ENCODE results near the gene RENBP.
"Not testable (repeated sequence)": the region's sequence is repeated elsewhere in the genome, so short reads cannot be mapped to it uniquely, and the experiment has no call there.

The RENBP gene

GRCh38 chrX:153981771-153982533, 37.5 kb upstream of the RENBP start:
- Histone ChIP-seq H3K27me3 (ENCODE audit: control insufficient read depth, insufficient read depth, low read length, poor library complexity, severe bottlenecking) (no peaks in the 10 kb centered on the region), H3K4me3 (ENCODE audit: insufficient read depth, low read depth, low read length) (no peak overlapping the region), H3K4me1 (ENCODE audit: control insufficient read depth, insufficient read depth, low read length) (peaks cover 9% of the 10 kb centered on the region), H3K27ac (ENCODE audit: insufficient read depth, low read depth, low read length, poor library complexity, severe bottlenecking) (no peak overlapping the region), H3K9me3 (ENCODE audit: control insufficient read depth, low read length) (no peaks in the 10 kb centered on the region), H3K36me3 (ENCODE audit: control insufficient read depth, insufficient read depth, low read length) (no peaks in the 10 kb centered on the region)
- WGBS, 2 experiments, result 90 to 92% methylated on average over 52 of the region's 52 CpGs

- Histone ChIP-seq H3K4me3 (ENCODE audit: insufficient read depth, low read depth, low read length) (no peak overlapping the region), H3K9me3 (ENCODE audit: control insufficient read depth, low read length) (no peaks in the 10 kb centered on the region), H3K36me3 (ENCODE audit: control insufficient read depth, insufficient read depth, low read length) (no peaks in the 10 kb centered on the region), H3K27me3 (ENCODE audit: control insufficient read depth, insufficient read depth, low read length, poor library complexity, severe bottlenecking) (no peaks in the 10 kb centered on the region), H3K27ac (ENCODE audit: insufficient read depth, low read depth, low read length, poor library complexity, severe bottlenecking) (no peak overlapping the region), H3K4me1 (ENCODE audit: control insufficient read depth, insufficient read depth, low read length) (peaks cover 9% of the 10 kb centered on the region)
- WGBS, 2 experiments, result 64 to 72% methylated on average over 6 to 7 of the region's 7 CpGs
Observed at GRCh38 chrX:153981231-153981630, 36.8 kb upstream of the RENBP start.

- not testable (repeated sequence) for H3K4me3 ChIP-seq (ENCODE audit: insufficient read depth, low read depth, low read length)
- 90 to 94% methylated on average over 7 of the region's 10 CpGs for WGBS, 2 experiments
Observed at GRCh38 chrX:153980394-153980793, 36.0 kb upstream of the RENBP start.

GRCh38 chrX:153974726-153975286, 30.4 kb upstream of the RENBP start:
- Histone ChIP-seq H3K4me3 (ENCODE audit: insufficient read depth, low read depth, low read length) (no peak overlapping the region), H3K36me3 (ENCODE audit: control insufficient read depth, insufficient read depth, low read length) (no peaks in the 10 kb centered on the region), H3K27me3 (ENCODE audit: control insufficient read depth, insufficient read depth, low read length, poor library complexity, severe bottlenecking) (no peaks in the 10 kb centered on the region), H3K27ac (ENCODE audit: insufficient read depth, low read depth, low read length, poor library complexity, severe bottlenecking) (no peak overlapping the region), H3K4me1 (ENCODE audit: control insufficient read depth, insufficient read depth, low read length) (no peaks in the 10 kb centered on the region), H3K9me3 (ENCODE audit: control insufficient read depth, low read length) (no peaks in the 10 kb centered on the region)
- WGBS, 2 experiments, result 79 to 87% methylated on average over 3 of the region's 3 CpGs

More at GRCh38 chrX:153980394-153980793, 36.0 kb upstream of the RENBP start:
- H3K9me3 ChIP-seq (ENCODE audit: control insufficient read depth, low read length); H3K4me1 ChIP-seq (ENCODE audit: control insufficient read depth, insufficient read depth, low read length); H3K36me3 ChIP-seq (ENCODE audit: control insufficient read depth, insufficient read depth, low read length); H3K27ac ChIP-seq (ENCODE audit: insufficient read depth, low read depth, low read length, poor library complexity, severe bottlenecking); H3K27me3 ChIP-seq (ENCODE audit: control insufficient read depth, insufficient read depth, low read length, poor library complexity, severe bottlenecking): not testable (repeated sequence)

- Histone ChIP-seq H3K27ac (ENCODE audit: insufficient read depth, low read depth, low read length, poor library complexity, severe bottlenecking) (no peak overlapping the region), H3K36me3 (ENCODE audit: control insufficient read depth, insufficient read depth, low read length) (no peaks in the 10 kb centered on the region), H3K9me3 (ENCODE audit: control insufficient read depth, low read length) (no peaks in the 10 kb centered on the region), H3K4me3 (ENCODE audit: insufficient read depth, low read depth, low read length) (no peak overlapping the region), H3K27me3 (ENCODE audit: control insufficient read depth, insufficient read depth, low read length, poor library complexity, severe bottlenecking) (no peaks in the 10 kb centered on the region), H3K4me1 (ENCODE audit: control insufficient read depth, insufficient read depth, low read length) (no peaks in the 10 kb centered on the region)
- WGBS, 2 experiments, result 91 to 92% methylated on average over 14 of the region's 14 CpGs
Observed at GRCh38 chrX:153974003-153974725, 29.7 kb upstream of the RENBP start.

- H3K27ac ChIP-seq (ENCODE audit: insufficient read depth, low read depth, low read length, poor library complexity, severe bottlenecking), result peak overlapping the region; percentile 99
- H3K4me1 ChIP-seq (ENCODE audit: control insufficient read depth, insufficient read depth, low read length), result peaks cover 3% of the 10 kb centered on the region
- peak overlapping the region; percentile 59 for H3K4me3 ChIP-seq (ENCODE audit: insufficient read depth, low read depth, low read length)
- H3K9me3 ChIP-seq (ENCODE audit: control insufficient read depth, low read length), result no peaks in the 10 kb centered on the region
- H3K36me3 ChIP-seq (ENCODE audit: control insufficient read depth, insufficient read depth, low read length), result no peaks in the 10 kb centered on the region
- H3K27me3 ChIP-seq (ENCODE audit: control insufficient read depth, insufficient read depth, low read length, poor library complexity, severe bottlenecking), result no peaks in the 10 kb centered on the region
- whole genome bisulfite sequencing, 2 experiments, result 74 to 80% methylated on average over 14 to 15 of the region's 20 CpGs
Observed at GRCh38 chrX:153973127-153974002, 28.9 kb upstream of the RENBP start.

- H3K4me3 ChIP-seq (ENCODE audit: insufficient read depth, low read depth, low read length), result peak within 1 kb of the TSS; percentile 59
- 0% methylated on average over 101 to 103 of the region's 103 CpGs for WGBS, 2 experiments
- no peaks in the 10 kb centered on the region for H3K27me3 ChIP-seq (ENCODE audit: control insufficient read depth, insufficient read depth, low read length, poor library complexity, severe bottlenecking)
- H3K27ac ChIP-seq (ENCODE audit: insufficient read depth, low read depth, low read length, poor library complexity, severe bottlenecking), result peak within 1 kb of the TSS; percentile 99
- peaks cover 11% of the 10 kb centered on the region for H3K4me1 ChIP-seq (ENCODE audit: control insufficient read depth, insufficient read depth, low read length)
- no peaks in the 10 kb centered on the region for H3K9me3 ChIP-seq (ENCODE audit: control insufficient read depth, low read length)
- H3K36me3 ChIP-seq (ENCODE audit: control insufficient read depth, insufficient read depth, low read length), result no peaks in the 10 kb centered on the region
Observed at GRCh38 chrX:153972368-153973126, 28.1 kb upstream of the RENBP start, which contains the start of gene TMEM187. Gene TMEM187, plus strand, starts transcription at chrX:153972754. Its CDS starts 9,309 bp downstream, at chrX:153982063.

GRCh38 chrX:153971450-153972367, 27.3 kb upstream of the RENBP start, which contains the start of gene HCFC1:
Gene HCFC1, minus strand, starts transcription at chrX:153971818. Its CDS starts 978 bp downstream, at chrX:153970840.
- Histone ChIP-seq H3K4me1 (ENCODE audit: control insufficient read depth, insufficient read depth, low read length) (peaks cover 19% of the 10 kb centered on the region), H3K27me3 (ENCODE audit: control insufficient read depth, insufficient read depth, low read length, poor library complexity, severe bottlenecking) (no peaks in the 10 kb centered on the region)
- 0% methylated on average over 96 of the region's 96 CpGs for WGBS, 2 experiments

More at GRCh38 chrX:153971450-153972367, 27.3 kb upstream of the RENBP start, which contains the start of gene HCFC1:
- Histone ChIP-seq H3K27ac (ENCODE audit: insufficient read depth, low read depth, low read length, poor library complexity, severe bottlenecking) (peak within 1 kb of the TSS; percentile 99), H3K36me3 (ENCODE audit: control insufficient read depth, insufficient read depth, low read length) (no peaks in the 10 kb centered on the region), H3K9me3 (ENCODE audit: control insufficient read depth, low read length) (no peaks in the 10 kb centered on the region), H3K4me3 (ENCODE audit: insufficient read depth, low read depth, low read length) (peak within 1 kb of the TSS; percentile 59)

Measured in ectodermal cell (in vitro differentiated cells).